Measurements from ENCODE around the gene APOF. TPM values are rescaled to one million over a fixed set of nuclear protein-coding genes. Genes with fewer than 3 reads are reported as not detected.
"Not testable (repeated sequence)": the region's sequence is repeated elsewhere in the genome, so short reads cannot be mapped to it uniquely, and the experiment has no call there.

APOF gene
- total RNA-seq = not detected in 2 replicates

- no peak for TF ChIP-seq CTCF (conservative IDR thresholded peaks at IDR 0.05; ENCODE audit: low read depth, low read length)
Measured at GRCh38 chr12:56362130-56363059, at the start of gene APOF. Gene APOF, minus strand, starts transcription at chr12:56362857. Its CDS starts 112 bp downstream, at chr12:56362745.

GRCh38 chr12:56411781-56412639 is 49.4 kb upstream of the APOF start:
- DNase-seq (ENCODE audit: low read depth) = no peak
- TF ChIP-seq CTCF (conservative IDR thresholded peaks at IDR 0.05; ENCODE audit: low read depth, low read length) = no peak
- no peak overlapping the region for H3K4me3 ChIP-seq (ENCODE audit: low read depth, low read length)

More at GRCh38 chr12:56362130-56363059, at the start of gene APOF:
- H3K4me3 ChIP-seq (ENCODE audit: low read depth, low read length) = no peak within 1 kb of the TSS
- no peak for DNase-seq (ENCODE audit: low read depth)

GRCh38 chr12:56410768-56411167 is 48.1 kb upstream of the APOF start:
- no peak for TF ChIP-seq CTCF (conservative IDR thresholded peaks at IDR 0.05; ENCODE audit: low read depth, low read length)
- DNase-seq (ENCODE audit: low read depth) = no peak
- no peak overlapping the region for H3K4me3 ChIP-seq (ENCODE audit: low read depth, low read length)

- H3K4me3 ChIP-seq (ENCODE audit: low read depth, low read length) = no peak overlapping the region
- TF ChIP-seq CTCF (conservative IDR thresholded peaks at IDR 0.05; ENCODE audit: low read depth, low read length) = no peak
- DNase-seq (ENCODE audit: low read depth) = no peak
Measured at GRCh38 chr12:56408799-56409417, 46.3 kb upstream of the APOF start.

GRCh38 chr12:56404227-56404626 is 41.6 kb upstream of the APOF start:
- not testable (repeated sequence) for DNase-seq (ENCODE audit: low read depth)

GRCh38 chr12:56401612-56402011 is 39.0 kb upstream of the APOF start:
- H3K4me3 ChIP-seq (ENCODE audit: low read depth, low read length); DNase-seq (ENCODE audit: low read depth): not testable (repeated sequence)

More at GRCh38 chr12:56404227-56404626, 41.6 kb upstream of the APOF start:
- H3K4me3 ChIP-seq (ENCODE audit: low read depth, low read length) = not testable (repeated sequence)

GRCh38 chr12:56401125-56401524 is 38.5 kb upstream of the APOF start:
- not testable (repeated sequence) for H3K4me3 ChIP-seq (ENCODE audit: low read depth, low read length); DNase-seq (ENCODE audit: low read depth)

- DNase-seq (ENCODE audit: low read depth); H3K4me3 ChIP-seq (ENCODE audit: low read depth, low read length): not testable (repeated sequence)
Measured at GRCh38 chr12:56399466-56399865, 36.8 kb upstream of the APOF start.
